HCT116 (cell line): ENCODE measurements around the gene INTS6.

ENCODE experiments used
- POLR2A ChIP-seq: IDR thresholded peaks from 2 replicates; pipeline ENCODE4 v1.7.0; 2011; ENCODE audit warnings: borderline replicate concordance; ENCODE audit not compliant: insufficient read depth, insufficient read length; ENCODE audit errors: extremely low read depth
- POLR2AphosphoS5 ChIP-seq: IDR thresholded peaks from 2 replicates; pipeline ENCODE4 v1.6.1; 2011; ENCODE audit warnings: mild to moderate bottlenecking, low read depth, low read length, moderate library complexity
- SRF ChIP-seq: IDR thresholded peaks from 2 replicates; pipeline ENCODE4 v1.6.1; 2012; ENCODE audit warnings: low read depth
- ZNF274 ChIP-seq: fragments of 200-500 bp; sonication (Bioruptor generic); IDR thresholded peaks from 2 replicates; pipeline ENCODE4 v1.6.1; 2014; ENCODE audit warnings: mild to moderate bottlenecking, low read depth, low read length, inconsistent platforms
- TF ChIP-seq, protein P1 (sequence below), 3 experiments: fragments of 200-600 bp in 1 of 3; sonication (generic) in 1 of 3; IDR thresholded peaks in 2 of 3; conservative IDR thresholded peaks in 1 of 3; 2 replicates each; pipeline ENCODE4 v1.5.1; 2012 to 2017; ENCODE audit warnings: low read depth in 2 of 3, low read length in 2 of 3, antibody characterized with exemption in 1 of 3, borderline replicate concordance in 1 of 3, control low read depth in 1 of 3, mild to moderate bottlenecking in 1 of 3, mixed read lengths in 1 of 3, mixed run types in 1 of 3, moderate library complexity in 1 of 3; ENCODE audit not compliant: insufficient read depth in 1 of 3

DNA sequence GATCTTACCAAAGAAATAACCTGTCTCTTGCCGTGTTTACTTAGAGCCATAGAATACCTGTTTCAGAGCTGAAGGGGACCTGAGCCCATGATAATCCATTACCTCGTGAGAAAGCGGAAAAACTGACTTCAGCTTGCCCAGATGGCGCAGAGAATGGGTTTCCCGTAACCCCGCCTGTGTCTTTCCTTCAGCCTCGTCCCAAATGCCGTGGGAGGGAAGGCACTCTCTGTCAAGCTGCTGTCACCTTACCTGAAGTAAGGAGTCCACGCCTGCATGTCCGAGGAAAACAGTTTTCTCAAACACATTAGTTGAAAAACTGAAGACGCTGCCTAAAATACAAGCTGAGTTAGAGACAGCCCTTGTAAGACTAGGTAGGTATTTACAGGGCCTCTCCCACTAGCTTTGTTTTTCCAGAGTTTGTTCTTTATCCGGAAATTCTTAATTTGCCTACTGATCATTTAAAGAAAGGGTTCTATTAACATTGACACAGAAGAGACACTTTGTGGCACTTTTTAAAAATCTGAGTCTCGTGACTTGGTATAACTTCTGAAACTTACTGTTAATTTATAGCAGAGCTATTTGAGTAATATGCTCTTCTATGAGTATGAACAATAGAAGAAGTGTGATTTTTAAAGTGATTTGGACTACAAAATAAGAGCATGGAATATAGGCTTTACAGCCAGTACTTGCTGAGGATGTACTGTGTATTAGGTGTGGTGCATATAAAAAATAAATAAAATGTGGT is 1.3 kb upstream of the INTS6 start:
- TF ChIP-seq, protein P1, sequence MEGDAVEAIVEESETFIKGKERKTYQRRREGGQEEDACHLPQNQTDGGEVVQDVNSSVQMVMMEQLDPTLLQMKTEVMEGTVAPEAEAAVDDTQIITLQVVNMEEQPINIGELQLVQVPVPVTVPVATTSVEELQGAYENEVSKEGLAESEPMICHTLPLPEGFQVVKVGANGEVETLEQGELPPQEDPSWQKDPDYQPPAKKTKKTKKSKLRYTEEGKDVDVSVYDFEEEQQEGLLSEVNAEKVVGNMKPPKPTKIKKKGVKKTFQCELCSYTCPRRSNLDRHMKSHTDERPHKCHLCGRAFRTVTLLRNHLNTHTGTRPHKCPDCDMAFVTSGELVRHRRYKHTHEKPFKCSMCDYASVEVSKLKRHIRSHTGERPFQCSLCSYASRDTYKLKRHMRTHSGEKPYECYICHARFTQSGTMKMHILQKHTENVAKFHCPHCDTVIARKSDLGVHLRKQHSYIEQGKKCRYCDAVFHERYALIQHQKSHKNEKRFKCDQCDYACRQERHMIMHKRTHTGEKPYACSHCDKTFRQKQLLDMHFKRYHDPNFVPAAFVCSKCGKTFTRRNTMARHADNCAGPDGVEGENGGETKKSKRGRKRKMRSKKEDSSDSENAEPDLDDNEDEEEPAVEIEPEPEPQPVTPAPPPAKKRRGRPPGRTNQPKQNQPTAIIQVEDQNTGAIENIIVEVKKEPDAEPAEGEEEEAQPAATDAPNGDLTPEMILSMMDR (IDR thresholded peaks at IDR 0.05 in 2 of 3, conservative IDR thresholded peaks at IDR 0.05 in 1 of 3; ENCODE audit: borderline replicate concordance in 1 of 3, insufficient read depth in 1 of 3, low read depth in 2 of 3, low read length in 2 of 3), result no peak
- TF ChIP-seq POLR2A (no peak), ZNF274 (no peak), SRF (no peak), POLR2AphosphoS5 (no peak)
